HG03558 (cell line): Measurements from ENCODE around the gene VPREB1.
"Not testable (repeated sequence)": the region's sequence is repeated elsewhere in the genome, so short reads cannot be mapped to it uniquely, and the experiment has no call there.

Experiments used
- ATAC-seq: cut with Tn5 transposase; IDR thresholded peaks from one replicate; pipeline ENCODE4 v1.9.1; 2021; ENCODE audit warnings: moderate number of reproducible peaks; ENCODE audit not compliant: unreplicated experiment; ENCODE audit errors: extremely low read depth

The VPREB1 gene

DNA sequence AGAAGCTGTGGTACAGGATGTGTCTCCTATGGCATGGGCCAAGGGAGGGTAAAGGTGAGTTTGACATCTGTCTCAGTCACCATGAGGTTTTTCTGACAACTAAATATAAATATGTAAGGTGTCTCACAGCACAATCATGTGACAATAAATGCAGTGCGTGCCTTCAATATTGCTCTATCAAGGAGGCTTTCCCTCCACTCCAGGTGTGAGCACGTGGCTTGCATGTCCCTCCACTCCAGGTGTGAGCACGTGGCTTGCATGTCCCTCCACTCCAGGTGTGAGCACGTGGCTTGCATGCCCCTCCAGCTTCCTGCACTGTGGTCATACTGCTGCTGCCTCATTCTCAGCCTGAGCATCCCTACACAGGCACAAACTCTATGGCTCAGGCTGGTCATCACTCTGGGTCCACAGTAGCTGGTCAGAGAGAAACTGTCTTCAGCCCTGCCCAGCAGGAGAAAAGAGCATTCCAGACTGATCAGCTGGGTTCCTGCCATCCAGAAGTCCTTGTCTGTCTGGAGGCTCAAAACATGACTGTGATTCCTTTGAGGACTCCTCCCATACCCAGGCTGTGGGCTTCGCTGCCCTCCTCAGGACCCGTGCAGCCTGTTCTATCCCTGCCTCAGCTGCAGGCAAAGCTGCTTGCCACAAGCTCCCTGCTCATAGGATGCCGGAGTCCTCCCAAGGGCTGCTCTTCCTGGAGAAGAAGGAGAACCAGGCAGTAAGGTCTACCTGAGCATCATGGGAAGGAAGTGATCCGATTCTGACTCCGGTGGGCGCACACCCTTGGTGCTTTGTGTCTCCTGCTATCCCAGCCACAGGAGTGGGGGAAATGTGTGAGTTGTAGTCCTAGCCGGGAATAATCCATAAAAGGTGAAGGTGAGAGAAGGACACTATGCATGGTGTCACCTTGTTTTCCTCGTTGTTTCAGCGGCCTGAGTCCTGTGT, 33.4 kb upstream of the VPREB1 start:
- ATAC-seq, result no peak

DNA sequence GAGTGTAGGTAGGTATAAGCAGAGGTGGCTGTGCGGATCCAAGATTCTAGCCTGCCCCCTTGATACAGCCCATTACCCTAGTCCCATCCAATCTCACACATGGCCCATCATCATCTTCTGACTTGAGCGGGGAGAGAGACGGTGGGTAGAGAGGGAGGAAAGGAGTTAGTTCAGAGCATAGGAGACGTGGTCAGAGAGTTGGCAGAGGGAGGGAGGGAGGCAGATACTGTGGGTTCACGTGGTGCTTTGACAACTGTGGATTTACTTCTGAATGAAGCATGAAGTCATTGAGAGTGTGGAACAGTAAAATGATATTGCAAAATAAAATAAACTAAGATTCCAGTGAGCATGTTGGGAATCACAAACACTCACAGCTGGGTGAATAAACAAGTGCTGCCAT, 31.4 kb upstream of the VPREB1 start:
- ATAC-seq, result no peak

DNA sequence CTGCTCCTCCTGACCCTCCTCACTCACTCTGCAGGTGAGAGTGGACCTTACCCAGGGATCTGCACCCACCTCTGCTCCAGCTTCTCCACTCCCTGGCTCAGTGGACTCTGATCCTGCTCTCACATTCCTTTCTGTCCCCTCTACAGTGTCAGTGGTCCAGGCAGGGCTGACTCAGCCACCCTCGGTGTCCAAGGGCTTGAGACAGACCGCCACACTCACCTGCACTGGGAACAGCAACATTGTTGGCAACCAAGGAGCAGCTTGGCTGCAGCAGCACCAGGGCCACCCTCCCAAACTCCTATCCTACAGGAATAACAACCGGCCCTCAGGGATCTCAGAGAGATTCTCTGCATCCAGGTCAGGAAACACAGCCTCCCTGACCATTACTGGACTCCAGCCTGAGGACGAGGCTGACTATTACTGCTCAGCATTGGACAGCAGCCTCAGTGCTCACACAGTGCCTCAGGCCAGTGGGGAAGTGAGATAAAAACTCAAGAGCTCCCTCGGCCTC, 29.7 kb upstream of the VPREB1 start:
- ATAC-seq, result no peak

DNA sequence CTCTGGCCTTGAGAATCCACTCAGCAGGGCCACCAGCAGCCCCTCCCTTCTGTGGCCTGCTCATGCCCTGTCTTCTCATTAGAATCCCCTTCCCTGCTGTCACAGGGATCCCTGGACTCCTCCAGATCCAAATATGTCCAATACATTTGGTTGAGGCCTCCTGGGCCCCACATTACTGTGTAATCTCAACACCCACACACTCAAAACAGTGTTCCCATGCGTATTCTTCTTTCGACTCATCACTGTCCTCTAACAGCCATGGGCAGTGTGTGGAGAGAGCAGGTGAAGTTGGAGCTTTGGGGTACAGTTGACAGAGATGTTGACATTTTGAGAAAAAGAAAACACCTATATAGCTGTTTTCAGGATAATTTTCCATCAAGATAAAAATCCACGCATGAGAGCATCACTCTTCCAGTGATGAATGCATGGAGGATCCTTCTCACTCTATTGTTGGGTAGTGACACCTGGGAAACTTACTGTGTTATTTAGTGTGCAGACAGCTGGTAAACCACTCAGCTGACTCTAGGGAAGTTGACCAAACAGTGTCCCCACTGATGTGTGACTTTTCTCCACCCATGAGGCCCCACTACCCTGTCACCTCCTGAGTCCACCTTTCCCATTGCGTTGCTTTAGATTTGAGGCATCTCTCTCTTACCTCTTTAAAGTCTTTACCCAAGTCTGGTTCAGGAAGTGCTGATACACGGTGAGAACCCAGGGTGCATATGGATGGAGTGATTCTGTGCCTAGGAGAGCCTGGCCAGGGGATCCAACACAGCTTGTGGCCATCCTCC, 28.7 kb upstream of the VPREB1 start:
- ATAC-seq, result no peak

DNA sequence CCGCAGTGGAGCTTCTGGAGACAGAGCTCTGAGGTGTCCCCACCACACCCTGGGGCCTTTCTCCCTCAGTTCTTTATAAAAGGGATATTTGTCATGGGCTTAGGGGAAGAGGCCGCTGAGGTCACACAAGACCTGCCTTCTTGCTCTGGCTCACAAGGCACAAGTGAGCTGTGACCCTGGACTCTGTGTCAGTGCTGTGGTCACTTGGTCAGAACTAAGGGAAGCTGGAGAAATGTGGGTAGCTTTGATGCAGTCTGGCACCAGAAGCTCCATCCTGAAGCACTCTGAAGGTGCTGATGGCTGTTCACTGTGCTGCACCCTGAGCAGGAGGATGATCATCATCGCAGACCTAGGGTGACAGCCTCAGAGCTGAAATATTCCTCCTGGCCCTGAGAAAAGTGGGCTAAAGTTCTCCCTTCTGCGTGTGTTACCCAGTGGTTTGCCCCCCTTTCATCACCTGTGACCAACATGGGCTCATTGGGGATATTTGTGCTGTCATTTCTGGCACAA, 28.1 kb upstream of the VPREB1 start:
- ATAC-seq, result no peak

DNA sequence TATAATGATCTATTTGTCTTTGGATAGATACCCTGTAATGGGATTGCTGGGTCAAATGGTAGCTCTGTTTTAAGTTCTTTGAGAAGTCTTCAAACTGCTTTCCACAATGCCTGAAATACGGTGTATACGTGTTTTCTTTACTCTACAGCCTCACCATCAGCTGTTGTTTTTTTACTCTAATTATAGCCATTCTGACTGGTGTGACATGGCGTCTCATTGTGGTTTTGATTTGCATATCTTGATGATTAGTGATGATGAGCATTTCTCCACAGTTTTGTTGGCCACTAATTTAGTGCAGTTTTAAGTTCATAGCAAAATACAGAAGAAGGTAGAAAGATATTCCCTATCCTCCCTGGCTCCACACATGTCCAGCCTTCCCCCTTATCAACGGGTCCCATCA, 26.3 kb upstream of the VPREB1 start:
- ATAC-seq, result no peak

DNA sequence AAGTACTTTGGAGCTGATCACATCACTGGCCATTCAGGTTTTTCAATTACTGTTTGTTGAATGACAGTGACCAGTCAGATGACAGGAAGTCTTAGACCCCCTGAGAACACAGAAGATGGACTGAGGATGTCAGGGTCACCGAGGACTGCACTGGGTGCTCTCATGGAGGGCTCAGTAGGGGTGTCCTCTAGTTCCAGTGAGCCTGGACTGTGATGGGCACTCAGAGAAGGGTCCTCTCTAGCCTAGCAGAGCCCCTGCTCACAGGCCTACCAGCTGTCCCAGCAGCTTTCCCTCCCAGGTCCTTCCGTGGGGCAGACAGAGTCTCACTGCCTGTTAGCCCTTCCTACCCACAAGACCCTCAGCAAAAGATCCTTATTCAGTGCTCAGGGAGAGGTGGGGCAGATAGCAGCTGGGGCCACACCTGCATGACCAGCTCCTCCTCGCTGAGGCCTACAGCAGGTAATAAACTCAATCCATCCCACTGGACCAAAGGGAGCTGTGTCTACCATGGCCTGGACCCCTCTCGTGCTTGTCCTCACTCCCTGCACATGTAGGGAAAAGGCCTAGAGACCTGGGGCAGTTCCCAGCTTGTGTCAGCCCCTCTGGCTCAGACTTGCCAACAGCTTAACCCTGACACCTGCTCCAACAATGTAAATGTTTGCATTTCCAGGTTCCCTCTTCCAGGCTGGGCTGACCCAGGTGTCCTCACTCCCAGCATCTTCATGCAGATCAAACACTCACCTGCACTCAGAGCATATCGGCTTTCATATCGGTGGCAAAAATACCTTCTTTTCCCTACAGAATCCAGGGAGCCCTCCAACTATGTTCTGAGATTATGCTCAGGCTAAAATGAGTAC, 25.2 kb upstream of the VPREB1 start:
- no peak for ATAC-seq

DNA sequence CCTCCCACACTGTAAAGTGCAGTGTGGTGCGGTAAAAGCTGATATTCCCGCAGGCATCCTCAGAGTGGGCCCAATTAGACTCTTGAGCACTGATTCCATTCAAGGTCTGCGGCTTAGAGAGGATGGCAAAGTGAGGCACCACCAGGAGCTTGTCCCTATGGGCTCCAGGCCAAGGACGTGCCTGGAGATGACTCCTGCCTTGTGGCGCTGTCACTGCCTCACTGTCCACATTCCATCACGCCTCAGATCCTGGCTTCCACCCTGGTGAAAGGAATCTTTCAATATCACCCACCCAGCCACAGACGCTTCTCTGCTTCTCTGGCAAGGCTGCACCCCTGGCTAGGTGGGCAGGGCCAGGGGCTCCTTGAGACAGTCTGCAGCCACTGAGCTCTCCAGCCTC, 23.5 kb upstream of the VPREB1 start:
- not testable (repeated sequence) for ATAC-seq

DNA sequence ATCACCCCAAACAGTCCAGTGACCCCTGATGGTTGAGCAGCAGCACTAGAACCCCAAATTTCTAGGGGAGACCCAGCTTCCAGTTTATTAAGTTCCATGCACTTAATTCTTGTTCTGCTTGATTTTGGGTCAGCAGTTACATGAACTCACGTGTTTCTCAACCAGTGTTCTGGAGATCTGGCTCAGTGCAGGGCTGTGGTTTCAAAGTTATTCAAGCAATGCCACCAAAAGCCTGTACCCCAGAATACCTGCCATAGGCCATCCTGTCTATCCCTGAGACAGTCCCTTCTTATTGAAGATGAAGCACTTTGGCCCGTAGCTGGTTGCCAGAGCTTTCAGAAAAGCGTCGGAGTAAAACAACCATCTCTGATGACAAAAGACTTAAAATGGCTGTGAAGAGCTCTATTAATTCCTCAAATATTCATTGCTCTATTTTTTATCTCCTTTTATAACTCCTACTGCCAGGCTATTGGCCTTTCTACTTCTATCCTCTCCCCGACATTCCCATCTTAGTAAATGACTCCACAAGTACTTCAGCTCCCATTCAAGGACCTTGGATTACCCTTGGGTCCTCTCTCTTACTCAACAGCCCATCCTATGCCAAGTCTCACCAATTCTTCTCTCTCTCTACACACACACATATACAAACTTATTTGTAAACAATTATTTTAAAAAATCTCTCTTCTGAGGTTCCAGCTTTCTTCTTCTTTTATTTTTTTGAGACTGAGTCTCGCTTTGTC, 18.0 kb upstream of the VPREB1 start:
- ATAC-seq, result no peak

DNA sequence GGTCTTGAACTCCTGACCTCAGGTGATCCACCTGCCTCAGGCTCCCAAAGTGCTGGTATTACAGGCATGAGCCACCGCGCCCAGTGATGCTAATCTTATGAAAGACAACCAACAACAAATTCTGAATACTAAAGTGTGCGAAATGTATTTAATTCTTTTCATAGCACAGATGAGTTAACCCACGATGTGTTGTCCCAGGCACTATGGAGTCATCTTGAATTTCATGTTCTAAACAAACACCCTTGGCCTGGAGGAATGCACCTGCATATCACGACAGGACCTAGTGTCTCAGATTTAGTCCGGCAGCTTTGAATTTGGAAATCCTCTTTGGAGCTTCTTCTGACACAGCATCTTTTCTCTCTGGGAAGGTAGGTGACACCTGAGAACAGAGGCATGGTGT, 16.2 kb upstream of the VPREB1 start:
- ATAC-seq, result no peak

DNA sequence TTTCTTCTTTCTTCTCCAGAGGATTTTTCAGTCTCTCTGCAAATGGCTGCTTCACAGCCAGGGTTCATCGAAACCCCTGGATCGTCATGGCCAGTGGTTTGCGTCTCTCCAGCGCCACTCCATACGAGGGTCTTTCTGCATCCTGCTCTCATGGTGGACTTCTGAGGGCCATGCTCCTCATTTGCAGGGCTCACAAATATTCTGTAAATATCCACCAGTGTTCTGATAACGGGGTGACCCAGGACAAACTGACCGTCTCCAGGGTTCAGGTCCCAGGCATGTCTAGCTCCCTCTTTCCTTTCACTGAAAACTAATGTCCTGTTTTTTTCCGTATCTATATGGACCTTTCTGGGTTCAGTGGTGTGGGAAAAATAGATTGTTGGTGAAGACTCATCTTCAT, 15.7 kb upstream of the VPREB1 start:
- ATAC-seq, result no peak

DNA sequence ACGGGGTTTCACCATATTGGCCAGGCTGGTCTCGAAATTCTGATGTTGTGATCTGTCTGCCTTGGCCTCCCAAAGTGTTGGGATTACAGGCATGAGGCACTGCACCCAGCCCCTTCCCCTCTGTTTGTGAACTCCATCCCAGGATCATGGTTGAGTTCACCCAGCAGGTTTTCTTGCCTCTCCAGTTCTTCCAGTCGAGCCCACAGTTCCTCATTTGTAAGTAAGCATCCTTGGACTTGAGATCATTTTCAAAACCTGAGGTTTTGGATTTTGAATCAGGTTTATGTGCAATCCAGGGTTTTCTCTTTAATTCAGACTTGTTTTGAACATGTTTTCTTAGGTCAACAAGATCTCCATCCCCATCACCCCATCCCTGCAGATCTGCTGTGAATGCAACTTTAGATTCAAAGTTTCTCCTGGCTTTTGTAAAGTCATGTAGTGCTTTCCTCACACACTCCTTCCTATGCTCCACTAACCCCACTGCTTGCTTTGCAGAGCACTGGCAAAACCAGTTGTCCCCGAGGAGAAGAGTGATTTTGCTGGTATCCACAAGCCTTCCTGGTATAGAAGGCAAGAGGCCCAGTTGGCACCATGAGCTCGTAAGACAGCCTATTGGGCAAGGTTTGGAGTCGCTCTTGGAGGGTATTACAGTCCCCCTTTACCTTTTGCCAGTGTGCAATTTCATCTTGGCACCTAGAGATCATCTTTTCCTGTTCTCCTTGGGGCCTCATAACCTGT, 14.7 kb upstream of the VPREB1 start:
- no peak for ATAC-seq

DNA sequence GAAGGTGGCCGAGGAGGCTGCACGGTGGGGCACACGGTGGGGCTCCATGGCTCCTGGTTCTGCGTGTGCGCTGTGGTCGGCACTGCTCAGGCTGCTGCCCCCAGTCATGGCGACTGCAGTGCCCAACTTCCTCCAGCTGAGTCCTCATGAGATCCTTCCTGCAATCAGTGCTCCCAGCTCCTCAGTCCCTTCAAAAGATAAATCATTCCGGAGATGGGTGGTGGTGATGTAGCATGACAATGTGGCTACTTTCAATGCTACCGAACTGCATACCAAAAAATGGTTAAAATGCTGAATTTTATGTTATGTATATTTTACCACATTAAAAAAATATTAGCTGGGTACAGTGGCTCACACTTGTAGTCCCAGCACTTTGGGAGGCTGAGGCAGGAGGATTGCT, 14.1 kb upstream of the VPREB1 start:
- no peak for ATAC-seq

DNA sequence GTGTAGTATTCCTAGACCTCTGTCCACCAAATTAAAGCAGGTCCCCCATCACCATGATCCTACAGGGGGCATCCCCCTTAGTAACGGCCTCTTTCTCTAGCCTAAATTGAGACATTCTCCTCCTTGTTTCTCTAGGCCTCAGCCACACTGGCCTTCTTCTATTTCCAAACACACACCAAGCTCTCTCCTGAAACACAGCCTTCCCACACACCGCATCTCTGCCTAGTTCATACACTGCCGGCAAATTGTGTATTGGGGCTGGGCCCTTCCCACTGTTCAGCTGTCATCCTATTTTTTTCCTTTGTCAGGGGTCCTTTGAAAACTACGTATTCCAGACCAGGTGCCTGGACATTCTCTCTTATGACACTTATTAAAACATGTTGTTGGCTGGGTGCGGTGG, 11.5 kb upstream of the VPREB1 start:
- ATAC-seq, result no peak

DNA sequence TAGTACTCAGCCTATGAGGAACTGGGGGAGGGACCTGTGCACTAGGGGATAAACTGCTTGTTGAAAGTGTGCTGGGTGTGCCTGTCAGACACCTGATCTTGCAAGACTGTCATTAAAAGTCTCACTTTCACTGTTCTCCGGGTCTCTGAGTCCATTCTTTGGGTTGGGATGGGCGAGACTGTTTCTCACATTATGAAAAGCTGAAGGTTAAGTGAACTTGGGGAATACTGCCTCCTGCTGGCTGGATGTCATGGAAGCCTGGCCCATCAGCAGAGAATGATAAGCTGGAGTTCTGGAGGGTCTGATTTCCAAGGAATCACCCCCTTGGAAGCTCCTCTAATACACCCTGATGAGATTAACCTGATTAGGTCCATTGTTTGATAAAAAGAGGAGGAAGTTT, 9.0 kb upstream of the VPREB1 start:
- ATAC-seq, result no peak

DNA sequence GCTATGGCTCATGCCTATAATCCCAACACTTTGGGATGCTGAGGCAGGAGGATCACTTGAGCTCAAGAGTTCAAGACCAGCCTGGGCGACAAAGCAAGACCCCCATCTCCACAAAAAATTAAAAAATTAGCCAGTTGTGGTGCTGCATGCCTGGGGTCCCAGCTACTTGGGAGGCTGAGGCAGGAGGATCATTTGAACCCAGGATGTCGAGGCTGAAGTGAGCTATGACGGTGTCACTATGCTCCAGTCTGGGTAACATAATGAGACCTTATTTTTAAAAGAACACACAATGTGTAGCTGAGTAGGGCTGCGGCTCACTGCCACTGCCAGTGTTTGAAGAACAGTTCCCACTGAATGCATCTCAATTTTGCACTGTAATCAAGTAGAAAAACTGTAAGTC, 7.1 kb upstream of the VPREB1 start:
- no peak for ATAC-seq

DNA sequence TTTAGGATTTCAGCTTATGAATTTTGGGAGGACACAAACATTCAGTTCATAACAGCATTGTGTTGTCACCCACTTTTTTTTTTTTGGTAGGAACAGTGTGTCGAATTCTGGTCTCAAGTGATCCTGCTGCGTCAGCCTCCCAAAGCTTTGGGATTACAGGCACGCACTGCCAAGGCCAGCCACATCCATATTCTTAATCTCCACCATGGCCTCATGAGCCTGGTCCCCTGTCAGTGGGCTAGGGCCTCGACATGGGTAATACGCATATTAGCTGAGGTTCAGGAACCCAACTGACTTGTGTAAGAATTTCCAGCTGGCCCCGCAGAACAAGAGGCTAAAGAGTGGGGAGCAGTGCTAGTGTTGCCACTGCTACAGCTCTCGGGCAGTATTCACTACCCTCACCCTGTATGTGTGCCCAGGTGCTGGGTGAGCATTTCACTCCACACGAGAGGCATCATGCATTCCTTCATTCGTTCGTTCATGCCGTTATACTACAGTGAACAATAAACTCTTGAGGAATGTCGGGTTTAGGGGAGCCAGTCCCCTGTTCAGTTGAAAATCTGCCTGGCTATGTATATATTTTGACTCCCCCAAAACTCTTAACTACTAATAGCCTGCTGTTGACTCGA, 5.2 kb upstream of the VPREB1 start:
- no peak for ATAC-seq

DNA sequence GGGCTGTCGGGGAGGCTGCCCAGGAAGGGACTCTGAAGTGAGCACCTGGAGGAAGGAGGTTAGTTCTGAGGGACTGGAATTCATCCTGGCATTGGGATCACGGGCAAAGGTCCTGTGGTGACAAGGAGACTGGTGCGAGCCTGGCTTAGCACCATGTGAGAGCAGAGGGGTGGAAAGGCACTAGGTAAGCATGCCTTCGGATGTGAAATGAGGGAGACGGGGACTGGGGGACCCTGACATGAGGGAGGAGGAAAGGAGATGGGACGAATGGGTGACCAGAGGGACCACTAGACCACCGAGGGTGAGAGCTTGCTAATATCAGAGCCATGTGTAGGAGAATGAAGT, 3.1 kb upstream of the VPREB1 start:
- ATAC-seq, result no peak

DNA sequence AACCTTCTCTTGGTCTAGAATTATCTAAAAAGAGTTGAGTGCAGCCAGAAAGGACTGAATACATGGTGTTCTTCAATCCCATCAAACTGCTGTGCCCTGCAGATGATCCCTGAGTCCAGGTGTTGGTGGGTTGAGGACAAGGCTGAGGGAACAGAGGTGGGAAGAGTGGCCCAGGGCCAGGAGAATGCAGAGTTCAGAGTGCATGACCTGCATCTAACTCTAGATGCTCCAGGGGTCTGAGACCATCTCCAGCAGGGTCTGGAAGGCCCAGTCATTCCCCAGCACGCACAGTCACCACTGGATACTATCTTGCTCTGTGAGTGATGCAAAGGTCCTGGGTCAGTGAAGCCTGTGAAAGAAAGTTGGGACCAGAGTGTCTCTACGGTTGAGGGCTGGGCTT, 2.1 kb upstream of the VPREB1 start:
- ATAC-seq, result no peak
